Glomerular endothelial cell (primary cell): ENCODE measurements around the gene OSTM1. TPM values are rescaled to one million over a fixed set of nuclear protein-coding genes. Genes with fewer than 3 reads are reported as not detected.

ENCODE experiments used
- DNase-seq: peaks from one replicate; pipeline ENCODE4 v3.0.0-alpha.2; 2011; ENCODE audit warnings: low read depth, low spot score; ENCODE audit errors: extremely low read depth
- total RNA-seq: library from RNA; depleted of rRNA; stranded (reverse); fragments of >200 nt; gene quantifications from 2 replicates; pipeline ENCODE4 v1.2.3, GENCODE V29; 2015

The OSTM1 gene
- total RNA-seq: 32.1 and 34.6 TPM in 2 replicates

GRCh38 chr6:108074359-108075144 is at the start of gene OSTM1:
OSTM1 (minus strand) TSS chr6:108074741; CDS start chr6:108074651, 90 bp downstream.
- peak; percentile 7 for DNase-seq

DNA sequence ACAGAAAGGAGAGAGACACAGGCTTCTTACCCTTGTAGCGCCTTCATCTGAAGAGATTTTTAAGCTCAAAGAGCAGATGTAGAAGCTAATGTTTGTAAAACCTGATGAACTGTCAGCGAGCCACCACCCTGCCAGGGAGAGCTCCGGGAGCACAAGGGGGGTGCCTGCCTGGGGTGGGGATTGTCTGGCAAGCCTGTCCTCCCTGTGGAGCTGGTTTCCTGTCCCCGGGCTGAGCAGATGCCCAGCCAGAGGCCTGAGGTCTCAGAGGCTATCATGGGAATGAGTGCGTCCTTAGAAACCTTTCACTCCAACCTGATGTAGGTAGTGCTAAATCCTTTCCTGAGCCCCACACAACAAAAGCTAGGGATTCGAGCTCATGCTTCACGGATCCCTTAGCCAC is 49.4 kb upstream of the OSTM1 start:
- DNase-seq: no peak

DNA sequence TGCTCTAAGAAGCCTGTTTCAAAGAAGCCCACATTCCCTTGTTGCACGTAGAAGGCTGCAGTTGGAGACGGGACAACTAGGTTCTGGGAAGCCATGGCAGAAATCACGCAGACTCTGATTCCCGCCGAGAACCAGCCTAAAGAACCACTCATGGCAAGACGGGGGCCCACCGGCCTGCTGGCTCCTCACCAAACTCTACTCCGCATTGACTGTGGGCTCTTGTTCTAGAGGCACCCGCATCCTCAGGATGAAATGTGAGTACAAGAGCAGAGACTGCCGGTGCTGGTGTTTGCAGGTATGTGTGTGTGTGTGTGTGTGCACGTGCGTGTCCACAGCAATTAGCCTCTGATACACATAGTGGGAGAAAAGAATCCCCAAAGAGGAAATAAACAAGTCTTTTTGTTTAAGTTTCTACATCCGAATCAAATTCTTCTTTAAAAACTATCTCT is 49.0 kb upstream of the OSTM1 start:
- DNase-seq: no peak

GRCh38 chr6:108121612-108122011 is 47.1 kb upstream of the OSTM1 start:
- no peak for DNase-seq

DNA sequence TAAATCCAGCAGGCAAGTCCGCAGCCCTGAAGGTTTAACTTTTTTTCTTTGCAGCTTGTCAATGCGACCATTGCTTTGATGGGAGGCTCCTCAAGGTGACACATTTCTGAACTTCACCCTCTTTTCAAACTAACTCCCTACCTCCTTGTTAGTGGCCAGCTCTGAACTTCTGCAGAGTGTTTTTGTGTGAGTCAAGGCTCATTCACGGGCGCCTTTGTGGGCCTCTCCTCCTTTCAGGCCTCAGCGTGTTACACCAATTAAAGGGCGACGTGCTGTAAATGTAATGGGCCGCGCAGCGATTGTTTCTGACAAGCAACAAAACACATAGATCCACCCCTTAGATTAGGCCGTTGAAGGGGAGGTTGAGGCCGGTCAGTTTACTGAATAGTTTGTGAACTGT is 45.8 kb upstream of the OSTM1 start:
- DNase-seq: no peak

DNA sequence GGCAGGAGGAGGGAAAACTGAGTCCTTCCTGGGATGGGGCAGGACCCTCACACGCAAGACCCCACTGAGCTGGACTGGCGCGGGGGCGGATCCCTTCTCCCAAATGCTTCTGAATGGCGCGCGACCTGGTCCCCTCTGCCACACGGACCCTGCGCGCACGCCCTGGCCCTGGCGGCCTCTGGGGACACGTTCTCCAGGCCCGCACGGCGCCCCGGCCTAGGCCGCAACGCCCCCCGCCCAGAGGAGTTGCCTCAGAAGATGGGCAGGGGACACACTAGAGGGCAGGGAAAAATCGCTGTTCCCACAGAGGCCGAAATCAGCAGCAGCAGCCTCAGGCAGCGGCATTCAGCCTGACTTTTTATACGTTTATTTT is 45.2 kb upstream of the OSTM1 start:
- DNase-seq: no peak

DNA sequence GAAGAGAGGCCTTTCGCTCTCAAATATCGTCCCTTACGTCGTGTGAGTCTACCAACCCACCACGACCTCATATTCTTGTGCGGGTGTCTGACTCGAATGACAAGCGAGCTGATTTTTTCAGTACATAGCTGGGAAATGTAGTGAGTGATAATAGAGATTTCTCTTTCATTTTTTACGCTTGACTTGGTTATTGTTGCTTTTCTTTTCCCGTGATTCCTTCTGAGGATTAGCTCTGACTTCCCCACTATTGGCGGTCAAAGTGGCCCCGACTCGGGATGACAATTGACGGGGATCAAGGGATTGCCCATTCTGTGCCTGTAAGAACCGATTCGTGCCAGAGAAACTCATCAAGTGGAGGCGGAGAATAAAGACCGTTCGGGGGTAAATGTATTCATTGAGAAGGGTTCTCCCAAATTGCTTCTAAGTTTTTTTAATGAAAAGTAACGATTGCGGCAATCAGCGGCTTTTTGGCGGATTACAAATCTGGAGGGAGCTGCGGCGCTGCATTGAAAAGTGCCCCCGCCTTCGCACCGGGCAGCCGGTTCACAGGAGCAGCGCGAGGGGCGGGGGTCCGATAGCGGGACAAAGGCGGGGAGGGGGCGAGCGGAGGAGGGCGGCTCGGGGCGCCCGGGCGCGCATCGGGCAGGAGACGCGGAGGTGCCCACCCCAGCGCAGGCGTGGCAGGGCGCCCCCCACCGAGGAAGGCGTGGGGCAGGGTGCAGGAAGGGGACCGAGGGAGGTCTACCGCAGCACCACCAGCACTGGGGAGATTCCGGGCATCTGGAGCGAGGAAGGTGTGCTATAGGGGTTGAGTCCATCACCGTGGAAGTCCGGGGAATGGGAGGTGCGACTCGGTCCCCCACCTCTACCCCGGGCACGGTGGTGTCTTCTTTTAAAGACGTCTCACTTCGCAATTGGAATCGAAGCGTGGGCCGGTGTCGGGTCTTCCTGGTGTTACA is 44.5 kb upstream of the OSTM1 start:
- no peak for DNase-seq

- no peak for DNase-seq
Observed at GRCh38 chr6:108118359-108118724, 43.8 kb upstream of the OSTM1 start.

GRCh38 chr6:108117427-108118358 is 43.2 kb upstream of the OSTM1 start:
- DNase-seq: no peak

- DNase-seq: no peak
Observed at GRCh38 chr6:108116546-108117426, 42.2 kb upstream of the OSTM1 start.

DNA sequence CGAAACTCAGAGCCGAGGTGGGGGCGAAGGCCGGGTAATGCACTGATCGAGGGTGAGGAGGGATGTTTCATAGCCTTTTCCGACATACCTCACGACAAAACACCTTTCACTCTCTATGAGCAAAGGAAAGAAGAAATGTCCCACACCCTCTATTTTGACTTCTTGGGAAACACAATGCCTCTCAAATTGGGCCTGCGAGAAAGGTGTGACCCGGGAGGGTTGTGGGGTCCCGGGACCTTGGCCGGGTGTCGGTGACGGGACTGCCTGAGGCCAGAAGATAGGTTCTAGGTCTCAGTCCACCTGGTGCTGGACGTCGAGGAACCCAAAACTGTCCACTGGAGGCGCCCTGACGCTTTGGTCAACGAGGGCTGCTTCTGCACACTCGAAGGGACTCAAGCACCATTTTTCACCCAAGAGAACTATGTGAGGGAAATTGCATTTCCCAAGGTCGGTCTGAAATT is 41.1 kb upstream of the OSTM1 start:
- no peak for DNase-seq

DNA sequence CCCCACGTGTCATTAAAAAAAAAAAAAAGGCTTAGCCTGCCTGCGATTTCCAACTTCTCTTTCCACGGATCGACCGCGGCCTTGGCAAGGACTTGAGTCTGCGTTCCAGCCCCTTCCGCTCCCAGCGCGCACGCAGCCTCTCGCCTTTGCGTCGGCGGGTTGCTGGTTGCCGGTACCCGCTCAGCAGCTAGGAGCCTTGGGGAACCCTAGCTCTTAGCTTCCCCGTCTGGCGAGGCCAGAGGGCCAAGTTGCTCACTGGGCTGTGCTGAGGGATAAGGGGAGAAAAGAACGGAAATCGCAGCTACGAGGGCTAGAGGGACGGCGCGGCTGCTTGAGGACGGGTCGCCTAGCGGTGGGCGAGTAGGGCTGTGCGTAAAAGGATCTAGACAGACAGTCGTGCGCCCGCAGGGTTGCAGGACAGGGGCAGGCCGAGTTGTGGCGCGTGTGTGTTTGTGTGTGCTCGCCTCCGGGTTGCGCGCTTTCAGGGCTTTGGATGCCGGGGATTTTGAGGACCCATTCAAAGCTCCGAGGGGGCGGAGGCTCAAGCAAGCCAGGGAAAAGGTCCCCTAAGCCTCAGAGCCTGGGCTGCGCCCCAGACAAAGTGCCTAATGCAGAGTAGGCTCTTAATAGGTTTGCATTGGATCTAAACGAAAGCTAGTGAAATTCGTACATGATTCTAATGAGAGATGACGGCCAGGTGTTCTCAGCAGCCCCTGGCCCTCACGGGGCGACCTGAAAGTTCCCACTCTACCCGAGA is 40.5 kb upstream of the OSTM1 start:
- no peak for DNase-seq

DNA sequence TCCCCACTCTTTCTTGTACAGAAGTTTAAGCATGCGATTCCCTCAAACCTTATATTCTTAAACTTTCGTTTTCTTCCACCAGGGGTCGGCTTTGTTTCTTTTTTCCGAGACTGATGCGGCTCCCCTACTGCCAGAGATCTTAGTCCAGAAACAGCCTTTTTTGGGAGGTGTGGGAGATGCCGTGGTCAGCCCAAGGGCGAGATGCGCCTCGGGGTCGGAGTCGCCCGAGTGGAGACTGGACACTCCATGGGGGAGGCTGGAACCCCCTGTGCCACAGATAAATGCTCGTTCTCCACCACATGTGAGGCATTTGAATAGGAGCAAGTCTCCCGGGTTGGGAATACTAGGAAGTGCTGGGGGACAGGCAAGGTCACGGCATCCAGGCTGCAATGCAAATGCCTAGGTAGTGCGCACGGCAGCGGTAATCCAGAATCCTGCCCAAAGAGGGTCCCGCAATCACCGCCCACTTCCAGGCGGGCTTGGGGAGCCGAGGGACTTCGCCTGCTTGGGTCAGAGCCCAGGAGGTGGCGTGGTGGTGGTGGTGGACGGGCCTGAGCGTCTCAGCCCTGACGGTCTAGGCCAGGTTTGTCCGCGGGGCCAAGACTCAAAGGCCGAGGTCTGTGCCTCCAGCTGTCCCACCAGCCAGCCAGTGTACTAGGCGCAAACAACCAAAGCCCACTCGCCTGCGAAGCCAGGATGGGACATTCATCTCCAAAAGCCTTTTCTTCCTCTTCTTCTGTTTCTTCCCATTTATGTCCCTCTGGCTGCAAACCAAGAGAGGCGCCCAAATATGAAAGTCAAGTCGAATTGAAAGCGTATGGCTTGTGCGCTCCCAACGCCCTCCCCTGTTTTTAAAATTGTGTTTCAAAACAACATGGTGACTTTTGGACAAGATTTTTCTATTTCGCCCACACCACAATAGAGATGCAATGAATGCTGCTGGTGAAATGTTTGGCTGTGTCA is 39.3 kb upstream of the OSTM1 start:
- DNase-seq: no peak

DNA sequence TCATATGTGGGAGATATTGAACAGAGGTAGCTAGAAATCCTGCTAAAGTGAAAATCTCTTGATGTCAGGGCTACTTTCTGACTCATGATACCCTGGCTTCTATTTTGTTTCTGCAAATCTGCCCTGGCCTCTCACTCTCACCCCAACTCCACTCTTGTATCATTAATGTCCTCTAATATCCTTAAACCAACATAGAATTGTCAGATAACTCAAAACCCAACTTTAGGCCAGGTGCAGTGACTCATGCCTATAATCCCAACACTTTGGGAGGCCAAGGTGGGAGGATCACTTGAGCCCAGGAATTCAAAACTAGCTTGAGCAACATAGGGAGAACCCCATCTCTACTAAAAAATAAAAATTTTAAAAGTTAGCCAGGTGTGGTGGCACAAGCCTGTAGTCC is 33.8 kb upstream of the OSTM1 start:
- no peak for DNase-seq

DNA sequence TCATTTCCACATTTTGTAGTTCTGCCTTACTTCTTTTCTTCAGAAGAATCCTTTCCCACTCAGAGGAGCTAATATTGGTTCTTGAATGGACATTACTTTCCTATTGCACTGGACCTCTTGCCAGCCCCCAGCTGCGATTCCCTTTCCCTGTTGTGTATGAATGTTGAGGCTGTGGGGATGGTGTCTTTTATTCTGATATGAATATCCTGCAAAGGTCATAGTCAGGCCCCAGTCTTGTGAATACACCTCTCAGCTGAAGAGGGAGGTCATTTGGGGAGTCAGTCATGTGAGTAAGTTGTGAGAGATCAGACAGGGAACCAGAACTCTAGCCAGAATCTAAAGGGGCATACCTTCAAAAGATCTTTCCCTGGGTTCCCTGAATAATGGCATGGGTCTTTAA is 32.6 kb upstream of the OSTM1 start:
- DNase-seq: no peak

GRCh38 chr6:108106694-108107093 is 32.2 kb upstream of the OSTM1 start:
- no peak for DNase-seq

DNA sequence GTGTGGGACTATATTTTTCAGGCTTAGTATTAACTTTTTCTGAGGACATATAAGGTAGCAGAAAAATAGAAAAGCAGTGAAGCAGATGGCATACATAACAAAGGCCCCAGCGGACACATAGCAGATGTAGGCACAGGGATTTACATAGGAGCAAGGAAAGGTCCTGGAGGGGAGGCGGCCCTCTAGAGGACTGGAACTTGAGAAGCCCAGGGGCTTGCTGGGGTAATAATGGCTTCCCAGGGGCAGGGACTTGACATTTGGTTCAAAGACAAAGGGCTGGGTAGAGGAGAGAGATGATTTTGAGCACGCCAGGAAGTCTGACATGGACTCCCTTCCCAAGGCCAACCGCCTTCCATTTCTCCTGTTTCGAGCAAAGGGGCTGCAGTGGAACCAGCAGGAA is 31.7 kb upstream of the OSTM1 start:
- DNase-seq: no peak

- no peak for DNase-seq
Observed at GRCh38 chr6:108105571-108105970, 31.0 kb upstream of the OSTM1 start.
